K562 (cell line): ENCODE results near the gene CNDP2. TPM values are rescaled to one million over a fixed set of nuclear protein-coding genes. Genes with fewer than 3 reads are reported as not detected.

ENCODE experiments used
- ATAC-seq: fragments of 200-7000 bp; cut with Tn5 transposase; 3 replicates; pipeline ENCODE4 v1.9.1; 2020; ENCODE audit warnings: moderate library complexity
- BruUV-seq: library from RNA; stranded (reverse); fragments of 400-500 nt; replicated peaks from 2 replicates; lab custom pipeline; 2021; lab: Mats Ljungman, UMichigan
- CTCF ChIA-PET: fragments of 300-600 bp; formaldehyde crosslinking; extraction: SDS; loops from one replicate; lab custom pipeline; 2021; ENCODE audit warnings: low intra/inter-chr PET ratio; lab: Yijun Ruan, JAX
- POLR2A ChIA-PET: fragments of 300-600, 350-650 bp; sonication (Branson Sonifier 250); formaldehyde crosslinking; extraction: SDS; loops from one replicate; lab custom pipeline; 2021; ENCODE audit warnings: antibody characterized with exemption, inconsistent platforms; lab: Yijun Ruan, JAX
- DNase-seq, 4 experiments: peaks; one replicate each; pipeline versions ENCODE4 v3.0.0 to v3.0.0-alpha.2; 2011 to 2018; ENCODE audit warnings: low spot score in 3 of 4, mixed read lengths in 3 of 4; ENCODE audit errors: extremely low read depth in 1 of 4
- FAIRE-seq: peaks from 2 replicates; lab custom pipeline; 2011; peaks lifted over from hg19 to GRCh38; lab: Jason Lieb, UNC
- H2AFZ ChIP-seq: 2 replicates; pipeline ENCODE4 v1.6.0; 2011; ENCODE audit warnings: low read depth, low read length, control low read depth, inconsistent platforms
- H3K27ac ChIP-seq: fragments of 200-600 bp; 3 replicates; pipeline ENCODE4 v1.8.0; 2011; ENCODE audit warnings: low read depth, mild to moderate bottlenecking, control low read depth, inconsistent platforms, low read length, moderate library complexity, mixed read lengths; ENCODE audit errors: extremely low read depth
- H3K27me3 ChIP-seq, 2 experiments: fragments of 300-600 bp in 1 of 2; 2 replicates in 1 of 2; 3 replicates in 1 of 2; pipeline versions ENCODE4 v1.6.0 to v1.8.0; 2011; ENCODE audit warnings: inconsistent platforms in 2 of 2, low read length in 2 of 2, mild to moderate bottlenecking in 1 of 2, mixed read lengths in 1 of 2, moderate library complexity in 1 of 2; ENCODE audit not compliant: control insufficient read depth in 2 of 2, insufficient read depth in 2 of 2
- H3K36me3 ChIP-seq: fragments of 300-600 bp; 3 replicates; pipeline ENCODE4 v1.8.0; 2011; ENCODE audit warnings: mild to moderate bottlenecking, low read length, inconsistent platforms; ENCODE audit not compliant: control insufficient read depth, insufficient read depth
- H3K4me1 ChIP-seq, 2 experiments: fragments of 200-600 bp in 1 of 2; replicated peaks in 1 of 2; 2 replicates in 1 of 2; 3 replicates in 1 of 2; pipeline versions ENCODE4 v1.5.1 to v1.8.0; 2011; ENCODE audit warnings: inconsistent platforms in 2 of 2, low read length in 2 of 2, mild to moderate bottlenecking in 1 of 2, mixed read lengths in 1 of 2, moderate library complexity in 1 of 2; ENCODE audit not compliant: control insufficient read depth in 2 of 2, insufficient read depth in 2 of 2
- H3K4me2 ChIP-seq: 2 replicates; pipeline ENCODE4 v1.6.1; 2011; ENCODE audit warnings: low read length, control low read depth, inconsistent platforms, mixed read lengths; ENCODE audit not compliant: insufficient read depth
- H3K4me3 ChIP-seq: fragments of 200-600 bp; sonication (generic), shearing (Covaris generic); 2 replicates; pipeline ENCODE4 v1.5.1; 2016; ENCODE audit warnings: control low read depth, inconsistent platforms
- H3K79me2 ChIP-seq: fragments of 200-600 bp; 3 replicates; pipeline ENCODE4 v1.8.0; 2011; ENCODE audit warnings: low read length, inconsistent platforms; ENCODE audit not compliant: control insufficient read depth, insufficient read depth
- H3K9ac ChIP-seq, 2 experiments: 2 replicates each; pipeline versions ENCODE4 v1.6.0 to v1.6.1; 2011; ENCODE audit warnings: low read depth in 2 of 2, low read length in 2 of 2, control low read depth in 1 of 2, inconsistent platforms in 1 of 2, mild to moderate bottlenecking in 1 of 2, mixed read lengths in 1 of 2; ENCODE audit not compliant: insufficient read depth in 1 of 2
- H3K9me1 ChIP-seq: one replicate; pipeline ENCODE4 v1.6.0; 2011; ENCODE audit warnings: inconsistent platforms, mild to moderate bottlenecking, low read length, moderate library complexity; ENCODE audit not compliant: control insufficient read depth, insufficient read depth
- H3K9me3 ChIP-seq: replicated peaks from 2 replicates; pipeline ENCODE4 v1.5.1; 2011; ENCODE audit warnings: low read depth, low read length, inconsistent platforms; ENCODE audit not compliant: control insufficient read depth, insufficient read depth
- H4K20me1 ChIP-seq: replicated peaks from 2 replicates; pipeline ENCODE4 v1.6.1; 2011; ENCODE audit warnings: low read length, inconsistent platforms, mixed read lengths; ENCODE audit not compliant: control insufficient read depth, insufficient read depth
- CBX1 ChIP-seq: sonication (generic); IDR thresholded peaks from 2 replicates; pipeline ENCODE4 v1.6.1; 2016; ENCODE audit warnings: antibody characterized with exemption, low read depth, mild to moderate bottlenecking
- ILF3 ChIP-seq: fragments of 450-650 bp; IDR thresholded peaks from 2 replicates; pipeline ENCODE4 v1.6.1; 2018; ENCODE audit warnings: antibody characterized with exemption, mild to moderate bottlenecking, moderate library complexity, borderline replicate concordance
- MEF2A ChIP-seq: IDR thresholded peaks from 2 replicates; pipeline ENCODE4 v1.6.1; 2011; ENCODE audit warnings: low read depth, mild to moderate bottlenecking, low read length, moderate library complexity; ENCODE audit not compliant: control insufficient read depth
- RBM34 ChIP-seq: fragments of 200-400 bp; formaldehyde crosslinking; IDR thresholded peaks from 2 replicates; pipeline ENCODE4 v1.6.1; 2018; ENCODE audit warnings: low read length, borderline replicate concordance; ENCODE audit not compliant: insufficient read depth
- ZBTB34 ChIP-seq: fragments of 250-450 bp; sonication (Bioruptor Pico); IDR thresholded peaks from 2 replicates; pipeline ENCODE4 v1.8.0; 2021; ENCODE audit warnings: mild to moderate bottlenecking, moderate library complexity
- WGBS: fragments of 100-300 bp; shearing (Covaris generic); methylation state at CpG from one replicate; pipeline ENCODE4 v1.1.6; 2016; ENCODE audit warnings: low coverage, mixed read lengths; ENCODE audit not compliant: insufficient coverage; ENCODE audit errors: missing lambda C conversion rate; 5-methylcytosine and 5-hydroxymethylcytosine counted together
- in situ Hi-C: fragments of 300-500 bp; cut with MboI; formaldehyde crosslinking; loops from 4 replicates; pipeline ENCODE4 v1.15.0; 2018; ENCODE audit warnings: inconsistent platforms, mixed read lengths
- intact Hi-C: fragments of 100-400 bp; cut with micrococcal nuclease; formaldehyde crosslinking; loops from 2 replicates; pipeline ENCODE4 v1.14.2; 2022
- polyA plus RNA-seq, 8 experiments: library from polyadenylated mRNA; depleted of rRNA in 4 of 8; stranded (reverse) in 5 of 8; unstranded in 3 of 8; fragments of >200 nt; fragmentation: Nextera tagmentation in 2 of 8; fragmentation: Illumina TruSeq in 1 of 8; extraction: Ambion mirVana in 2 of 8; extraction: Trizol in 1 of 8; gene quantifications; 2 replicates each; pipeline versions ENCODE4 v1.2.1 to v1.2.3, GENCODE V29; 2011 to 2014; ENCODE audit warnings: inconsistent platforms in 1 of 8, missing spikeins in 1 of 8
- total RNA-seq, 7 experiments: library from RNA; depleted of rRNA in 6 of 7; stranded (reverse); fragments of >200 nt in 6 of 7; fragmentation: Illumina TruSeq in 2 of 7; extraction: Trizol in 2 of 7; gene quantifications; 2 replicates each; pipeline versions ENCODE4 v1.2.1 to v1.2.3, GENCODE V29; 2011 to 2021; ENCODE audit warnings: low replicate concordance in 1 of 7

CNDP2 gene
- total and polyA plus RNA-seq, 9 of the 15 experiments (the other 6 are each of a cell fraction or from before 2014, with no cell fraction given), result 34.1 to 128 (median 53.8) TPM

- Histone ChIP-seq H3K4me3 (no peak overlapping the region), H3K9me3 (no peaks in the 10 kb centered on the region), H3K9ac (no peak overlapping the region), H3K4me1 (peaks cover 8 to 12% of the 10 kb centered on the region in 2 experiments; a peak in 4 of 5 replicates), H3K79me2 (no peaks in the 10 kb centered on the region), H2AFZ (no peak overlapping the region), H3K27me3 (no peaks in the 10 kb centered on the region), H3K36me3 (peaks cover 87% of the 10 kb centered on the region; the same call in 2 of the 3 replicates)
- FAIRE-seq (no peak), DNase-seq (no peak), ATAC-seq (no peak)
- in situ Hi-C loops, result no loop called here
- over 99% methylated on average over 15 of the region's 15 CpGs for WGBS
- no peak for TF ChIP-seq ZBTB34 (CRISPR knock-in tag)
- TF ChIP-seq ILF3, result no peak
- no peak for TF ChIP-seq RBM34
- no peak for TF ChIP-seq MEF2A
- TF ChIP-seq CBX1, result no peak
- TF ChIP-seq, all 486 proteins: peak for 0
- POLR2A ChIA-PET, result interaction anchor here (0.6 kb wide), 1 partner anchor 34 kb away, joined by 3 read pairs; no protein-coding TSS in a partner anchor
- CTCF ChIA-PET, result no interaction called here
- intact Hi-C loops, result no loop called here
- BruUV-seq, result no TSS peak
- no peak overlapping the region for H3K27ac ChIP-seq
- H3K4me2 ChIP-seq, result no peak overlapping the region
- H3K9me1 ChIP-seq, result no peaks in the 10 kb centered on the region
- 0 out of 2 replicates have a peak, but pooled peaks cover 4% of the 10 kb centered on the region for H4K20me1 ChIP-seq
These were observed 16.3 kb downstream of the CNDP2 start for GRCh38 chr18:74512321-74513053.
